Activated CD8-positive, alpha-beta memory T cell treated with anti-CD3 and anti-CD28 coated beads for 36 hours (primary cell): ENCODE measurements around the gene EXOC4. TPM values are rescaled to one million over a fixed set of nuclear protein-coding genes. Genes with fewer than 3 reads are reported as not detected.

ENCODE experiments used
- CTCF ChIA-PET: fragments of 350-600 bp; sonication (Branson Sonifier 250); formaldehyde crosslinking; loops from one replicate; lab custom pipeline; 2021; ENCODE audit warnings: antibody characterized with exemption; lab: Charles Lee
- POLR2A ChIA-PET: fragments of 350-600 bp; sonication (Branson Sonifier 250); formaldehyde crosslinking; loops from one replicate; lab custom pipeline; 2021; ENCODE audit warnings: antibody characterized with exemption; lab: Charles Lee
- total RNA-seq, 2 experiments: library from RNA; stranded (reverse); gene quantifications; one replicate each; pipeline ENCODE4 v1.2.3, GENCODE V29; 2021

The EXOC4 gene
- total RNA-seq, 2 experiments from 2014 or later, result 44.2 to 51.7 TPM

DNA sequence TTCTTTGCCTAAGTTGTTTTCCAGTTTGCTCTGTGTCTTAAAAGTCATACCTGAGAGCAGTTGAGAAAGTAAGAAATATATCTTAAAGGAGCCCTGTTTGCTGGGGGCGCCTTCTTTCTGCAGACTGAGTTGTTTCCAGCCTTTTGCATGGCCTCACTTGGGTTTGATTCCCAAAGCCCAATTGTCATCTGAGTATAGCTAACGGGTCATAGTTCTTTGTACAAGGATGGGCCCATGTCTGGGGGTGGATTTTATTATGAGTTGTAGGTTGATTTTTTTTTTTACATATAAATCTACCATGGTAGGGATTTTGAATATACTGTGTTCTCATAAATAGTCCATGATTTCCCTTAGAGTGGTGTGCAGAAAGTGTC, 555.6 kb downstream of the EXOC4 start:
- POLR2A ChIA-PET, result no interaction called here
- CTCF ChIA-PET, result no interaction called here

DNA sequence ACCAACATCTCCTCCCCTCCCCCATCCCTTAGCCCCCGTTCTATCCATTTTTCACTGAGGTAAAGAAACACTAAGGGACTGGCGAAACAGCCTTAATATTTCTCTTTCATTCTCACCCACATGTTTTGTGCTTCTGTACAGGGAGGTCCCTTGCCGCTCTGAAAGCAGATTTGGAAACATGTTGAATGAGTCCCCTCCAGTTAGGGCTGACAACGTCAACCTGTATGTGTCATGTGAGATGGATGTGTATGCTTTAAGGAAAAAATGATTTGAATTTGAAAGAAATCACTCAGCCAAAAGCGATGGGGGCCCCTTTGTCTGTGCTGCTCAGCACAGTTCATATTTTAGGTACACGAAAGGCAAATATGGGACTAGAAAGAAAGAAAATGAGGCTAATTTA, 560.0 kb downstream of the EXOC4 start:
- CTCF ChIA-PET, result no interaction called here
- POLR2A ChIA-PET, result no interaction called here

DNA sequence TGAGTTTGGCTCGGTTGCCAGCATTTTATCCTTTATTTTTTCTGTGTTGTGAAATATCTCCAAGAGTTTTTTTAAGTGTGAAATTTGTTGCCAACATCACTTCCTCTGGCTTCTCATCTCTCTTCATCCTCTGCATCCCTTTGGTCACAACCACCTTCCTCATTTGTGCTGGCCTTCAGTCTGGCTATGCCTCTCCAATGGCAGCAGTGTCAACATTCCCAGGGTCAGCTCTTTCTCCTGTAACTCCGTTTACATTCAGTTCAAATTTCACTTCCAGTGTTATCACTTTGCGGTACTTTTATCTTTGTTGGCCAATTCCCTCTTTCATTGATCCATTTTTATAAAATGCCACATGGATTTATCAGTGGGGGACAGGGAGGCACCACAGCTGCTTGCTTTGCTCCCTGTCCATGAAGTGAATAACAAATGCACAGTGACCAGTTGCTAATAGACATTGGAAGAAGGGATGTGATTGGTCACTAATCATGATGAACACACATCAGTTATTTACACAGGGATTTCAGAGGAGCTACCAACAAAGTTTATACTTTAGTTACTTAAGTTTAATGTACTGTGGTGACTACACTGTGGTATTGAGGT, 562.8 kb downstream of the EXOC4 start:
- CTCF ChIA-PET, result interaction anchor here (0.6 kb wide), 1 partner anchor 38 kb away, joined by 4 read pairs; no protein-coding TSS in a partner anchor
- POLR2A ChIA-PET, result no interaction called here

DNA sequence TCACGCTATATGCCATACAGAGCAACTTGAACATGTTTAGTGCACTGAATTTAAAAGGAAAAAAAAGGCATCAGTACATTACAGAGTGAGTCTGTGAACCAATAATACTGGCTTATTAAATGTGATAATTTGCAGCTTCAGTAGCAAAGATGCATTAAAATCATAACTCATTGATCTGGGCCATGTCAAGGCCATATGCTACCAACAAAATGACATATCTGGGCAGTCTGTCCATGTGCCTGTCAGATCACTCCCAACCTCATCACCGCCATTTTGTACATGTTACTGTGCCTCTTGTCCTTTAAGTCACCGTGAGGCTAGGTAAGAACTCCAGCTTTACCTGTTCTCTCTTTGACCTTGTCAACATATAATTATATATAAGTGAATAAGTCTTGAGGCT, 566.8 kb downstream of the EXOC4 start:
- ChIA-PET POLR2A (no interaction called here), CTCF (no interaction called here)

DNA sequence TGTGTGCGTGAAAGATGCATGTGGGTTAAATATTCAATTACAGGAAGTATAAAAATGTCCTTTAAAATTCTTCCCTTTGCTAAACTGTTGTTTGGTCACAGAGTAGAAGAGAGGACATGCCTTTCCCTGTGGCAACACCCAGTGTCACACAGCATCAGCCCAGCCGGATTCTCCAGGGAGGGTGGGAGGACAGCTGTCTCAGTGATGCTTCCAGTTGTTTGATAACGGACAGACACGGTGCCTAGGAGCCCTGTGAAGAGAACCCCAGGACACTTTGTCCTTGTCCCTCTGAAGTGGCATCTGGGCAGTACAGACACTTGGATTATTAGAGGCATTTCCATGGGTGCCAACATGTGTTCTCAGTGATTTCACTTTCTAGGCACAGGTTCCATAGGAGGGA, 567.7 kb downstream of the EXOC4 start:
- POLR2A ChIA-PET, result no interaction called here
- CTCF ChIA-PET, result no interaction called here

DNA sequence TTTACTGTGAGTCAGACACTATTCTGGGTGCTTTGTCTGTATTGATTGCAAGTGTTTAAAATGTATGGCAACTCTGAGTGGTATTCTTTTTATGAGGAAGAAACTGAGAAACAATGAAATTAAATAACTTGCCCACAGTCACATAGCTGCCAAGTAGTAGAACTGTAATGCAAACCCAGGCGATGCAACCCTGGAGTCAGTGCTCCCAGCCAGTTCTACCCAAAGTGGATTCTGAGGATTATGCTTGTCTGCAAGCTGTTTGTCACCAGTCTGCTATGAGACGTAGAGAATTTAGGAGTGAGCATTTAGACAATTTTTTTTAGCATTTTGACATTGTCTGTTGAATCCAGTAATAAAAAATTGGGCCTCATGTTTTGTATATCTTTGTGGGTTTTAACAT, 568.3 kb downstream of the EXOC4 start:
- ChIA-PET POLR2A (no interaction called here), CTCF (no interaction called here)

DNA sequence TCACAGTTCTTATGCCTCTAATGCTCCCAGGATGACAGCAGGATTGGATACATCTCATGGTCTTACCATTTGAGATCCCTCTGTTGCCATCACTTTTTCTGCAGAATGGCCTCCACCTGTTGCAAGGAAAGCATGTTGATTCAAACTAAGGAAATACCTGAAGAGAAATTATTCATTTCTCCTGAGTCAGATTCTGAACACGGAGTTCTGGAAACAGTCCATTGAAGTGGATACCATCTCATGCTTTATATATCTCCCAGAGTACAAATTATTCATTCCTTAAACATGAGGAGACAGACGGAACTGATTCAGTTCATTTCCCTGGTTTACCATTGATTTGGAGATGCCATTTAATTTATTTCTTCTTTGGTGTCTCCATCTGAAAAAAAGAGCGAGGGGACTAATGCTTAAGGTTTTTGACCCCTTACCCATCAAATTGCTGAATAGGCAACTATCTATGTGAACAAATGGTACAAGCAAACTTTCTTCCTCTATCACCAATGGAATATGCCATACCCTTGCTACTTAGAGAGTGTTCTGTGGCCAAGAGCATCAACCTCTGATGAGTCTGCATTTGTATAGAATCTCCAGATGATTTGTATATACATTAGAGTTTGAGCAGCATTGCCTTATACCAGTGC, 569.2 kb downstream of the EXOC4 start:
- ChIA-PET CTCF (no interaction called here), POLR2A (no interaction called here)

DNA sequence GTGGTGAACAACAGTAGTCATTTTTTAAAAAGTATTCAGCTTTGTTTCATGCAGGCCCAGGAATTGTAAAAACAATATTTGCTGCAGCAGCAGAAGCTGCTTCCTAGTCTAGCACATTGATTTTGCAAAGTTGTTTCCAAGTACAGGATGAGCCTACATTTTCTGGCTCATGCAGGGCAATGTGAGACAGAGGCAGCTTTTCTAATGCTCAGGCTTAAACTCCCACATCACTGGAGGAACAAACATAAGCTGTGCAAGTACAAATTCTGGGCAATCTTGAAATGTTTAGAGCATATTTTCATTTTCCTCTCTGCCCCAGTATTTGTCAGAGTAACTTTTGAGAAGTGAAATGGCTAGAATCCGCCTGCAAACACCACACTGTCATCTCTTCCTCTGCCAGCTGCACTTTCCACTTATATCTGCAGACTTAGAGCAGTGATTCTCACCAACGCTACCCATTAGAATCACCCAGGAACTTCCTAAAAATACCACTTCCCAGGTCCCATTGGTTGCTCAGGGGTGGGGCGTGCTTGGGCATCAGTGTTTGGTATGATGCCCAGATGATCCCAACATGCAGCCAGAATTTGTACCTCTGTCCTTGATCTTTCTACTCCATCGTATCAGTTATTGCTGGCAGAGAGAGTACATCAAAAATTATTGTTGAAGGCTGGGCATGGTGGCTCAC, 570.1 kb downstream of the EXOC4 start:
- ChIA-PET POLR2A (no interaction called here), CTCF (no interaction called here)

DNA sequence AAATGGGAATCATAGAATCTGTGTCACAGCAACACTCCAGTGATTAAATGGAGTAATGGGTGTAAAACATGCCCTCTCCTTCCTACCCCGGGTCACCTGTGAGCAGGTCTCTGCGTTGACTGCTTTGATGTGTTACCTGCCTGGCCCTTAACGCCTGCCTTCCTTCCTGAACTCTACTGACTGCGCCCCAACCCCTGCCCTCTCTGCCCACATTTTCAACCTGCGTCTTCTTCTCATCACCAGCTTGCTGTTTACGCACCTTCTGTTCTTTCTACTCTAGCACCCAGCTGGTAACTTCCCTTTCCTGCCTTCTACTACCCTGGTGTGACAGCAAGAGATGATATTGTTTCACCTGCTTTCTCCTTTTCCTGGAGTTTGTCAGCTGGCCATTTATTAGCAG, 571.3 kb downstream of the EXOC4 start:
- POLR2A ChIA-PET, result no interaction called here
- CTCF ChIA-PET, result no interaction called here

DNA sequence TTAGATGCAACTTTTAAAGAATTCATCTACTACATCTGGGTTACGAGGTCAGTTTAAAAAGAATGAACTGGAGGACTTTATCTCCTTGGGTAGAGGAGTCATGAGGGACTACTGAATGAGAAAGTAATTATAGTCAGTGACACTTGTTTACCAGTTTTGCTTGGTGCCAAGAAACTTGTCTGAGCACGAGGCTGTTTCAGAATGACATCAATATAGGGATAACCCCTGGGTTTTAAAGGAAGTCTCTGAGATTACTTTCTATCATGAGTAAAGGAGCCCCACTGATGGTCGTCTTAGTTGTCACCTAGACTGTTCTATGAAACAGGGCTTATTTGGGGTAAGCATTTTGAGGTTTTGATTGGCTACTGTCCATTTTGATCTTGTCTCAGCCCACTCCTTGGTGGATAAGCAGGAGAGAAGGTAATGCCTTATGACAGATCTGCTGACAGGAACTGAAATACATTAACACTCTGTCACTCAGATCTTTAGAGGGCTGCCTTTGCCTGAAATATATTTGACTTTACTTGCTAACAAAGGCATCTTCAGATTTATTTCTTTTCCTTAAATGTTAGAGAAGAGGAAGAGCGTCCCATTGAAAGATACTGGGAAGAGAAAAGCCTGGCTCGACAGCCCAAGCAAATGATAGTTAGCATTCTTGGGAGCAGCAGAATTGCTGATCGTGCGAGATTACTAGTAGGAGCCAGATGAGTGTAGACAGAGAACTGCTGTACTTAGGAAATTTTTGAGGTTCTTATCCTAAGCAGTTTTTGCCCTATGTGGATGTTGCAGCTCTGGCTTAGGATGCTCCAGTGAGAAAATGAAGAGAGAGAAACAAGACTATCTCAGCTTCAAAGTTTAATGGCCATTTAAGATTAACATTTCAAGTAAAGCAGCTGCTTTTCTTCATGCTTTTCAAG, 575.1 kb downstream of the EXOC4 start:
- POLR2A ChIA-PET, result no interaction called here
- CTCF ChIA-PET, result no interaction called here

DNA sequence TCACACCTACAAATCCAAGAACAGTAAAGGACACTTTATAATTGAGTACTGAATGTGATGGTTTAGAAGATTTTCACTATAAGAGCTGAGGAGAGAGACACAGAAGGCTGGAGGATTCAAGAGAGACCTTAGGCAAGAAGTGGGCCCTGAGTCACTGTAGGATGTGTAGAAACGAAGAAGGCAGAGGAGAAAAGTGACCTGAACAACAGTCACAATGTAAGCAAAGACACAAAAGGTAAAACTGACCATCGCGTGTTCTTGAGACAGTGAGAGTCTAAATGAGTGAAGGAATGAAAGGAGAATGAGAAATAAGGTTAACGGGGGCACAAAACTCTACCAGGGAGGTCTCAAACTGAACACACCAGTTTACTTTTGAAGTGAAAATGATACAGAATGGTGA, 576.0 kb downstream of the EXOC4 start:
- POLR2A ChIA-PET, result no interaction called here

DNA sequence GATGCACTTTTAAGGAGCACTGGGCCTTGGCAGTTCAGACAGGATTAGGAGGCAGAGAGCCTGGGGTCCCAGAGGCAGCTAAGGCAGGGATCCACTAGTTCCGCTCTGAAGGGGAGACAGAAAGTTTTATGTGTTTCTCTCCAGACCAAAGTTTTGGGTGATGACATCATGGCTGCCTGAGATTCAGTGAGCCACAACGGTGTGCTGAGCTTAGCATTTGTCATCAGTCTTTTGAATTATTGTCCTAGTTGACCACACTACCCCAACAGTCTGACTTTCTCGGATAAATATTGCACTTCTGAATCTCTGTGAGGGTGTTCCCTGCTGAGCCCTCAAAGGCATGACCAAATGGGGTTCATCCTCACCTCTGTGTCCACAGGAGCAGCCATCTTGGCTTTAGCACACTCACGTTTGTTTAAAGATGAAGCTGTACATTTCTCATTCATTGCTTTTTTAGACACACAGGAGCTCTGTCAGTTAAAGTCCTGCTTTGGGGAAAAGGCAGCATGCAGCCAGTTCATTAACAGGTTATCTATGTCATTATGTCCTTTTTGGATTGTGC, 576.5 kb downstream of the EXOC4 start:
- POLR2A ChIA-PET, result no interaction called here
- CTCF ChIA-PET, result interaction anchor here (0.6 kb wide), 1 partner anchor 686 kb away, joined by 3 read pairs; no protein-coding TSS in a partner anchor

More for the DNA sequence above, 576.0 kb downstream of the EXOC4 start:
- CTCF ChIA-PET, result no interaction called here

DNA sequence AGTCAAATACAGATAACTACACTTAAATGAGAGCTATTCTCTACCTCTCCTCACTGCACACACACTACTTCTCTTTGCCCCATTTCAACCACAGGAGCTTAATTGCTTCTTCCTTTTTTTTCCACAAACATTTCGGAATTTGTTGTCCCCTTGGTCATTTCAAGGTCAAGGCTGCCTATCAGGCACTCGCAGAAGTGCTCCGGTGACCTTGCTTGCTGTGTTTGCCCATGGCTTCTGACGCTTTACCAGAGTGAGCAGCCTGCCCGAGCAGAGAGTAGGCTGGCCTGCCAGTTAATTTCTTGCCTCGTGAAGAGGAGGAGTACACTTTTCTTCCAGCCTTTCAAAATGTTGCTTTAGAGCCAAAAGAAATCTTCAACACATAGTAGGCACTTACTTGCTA, 577.2 kb downstream of the EXOC4 start:
- ChIA-PET POLR2A (no interaction called here), CTCF (interaction anchor here (0.6 kb wide), 1 partner anchor 685 kb away, joined by 3 read pairs; no protein-coding TSS in a partner anchor)

DNA sequence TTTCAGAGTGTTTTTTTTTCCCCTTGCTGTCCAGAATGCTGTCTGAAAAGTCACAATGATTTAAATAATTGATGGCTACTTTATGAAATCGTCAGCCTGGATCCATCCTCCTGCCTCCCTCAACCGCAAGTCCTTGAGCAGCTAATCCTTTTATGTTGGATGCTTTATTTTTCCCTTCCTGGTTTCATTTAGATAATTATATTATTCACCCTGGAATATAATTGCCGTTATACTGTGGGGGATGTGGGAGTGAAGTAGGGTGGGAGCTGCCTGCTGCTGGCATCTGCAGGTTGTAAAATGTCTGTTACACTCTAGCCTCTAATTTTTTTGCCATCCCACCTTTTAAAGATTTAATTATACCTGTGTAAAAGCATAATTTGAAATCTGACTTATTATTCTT, 583.8 kb downstream of the EXOC4 start:
- POLR2A ChIA-PET, result no interaction called here

DNA sequence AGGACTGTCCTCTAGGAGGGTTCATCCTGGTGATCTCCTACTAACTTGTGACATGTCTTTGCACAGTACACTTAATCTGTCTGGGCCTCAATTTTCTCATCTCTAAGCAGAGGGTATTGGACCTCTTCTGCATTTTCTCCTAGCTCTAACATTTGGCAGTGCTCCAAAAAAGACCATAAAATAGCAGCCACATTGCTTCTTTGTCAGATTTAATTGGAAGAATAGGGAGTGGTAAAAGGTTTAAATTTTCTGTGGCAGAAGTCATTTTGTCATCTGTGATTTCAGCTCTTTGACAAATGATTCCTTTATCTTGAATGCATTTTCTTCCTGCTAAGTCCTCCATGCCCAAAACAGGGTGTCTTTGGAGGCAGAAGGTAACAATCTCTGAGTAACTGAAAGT, 584.3 kb downstream of the EXOC4 start:
- ChIA-PET CTCF (no interaction called here), POLR2A (no interaction called here)

More for the DNA sequence above, 583.8 kb downstream of the EXOC4 start:
- CTCF ChIA-PET, result no interaction called here

DNA sequence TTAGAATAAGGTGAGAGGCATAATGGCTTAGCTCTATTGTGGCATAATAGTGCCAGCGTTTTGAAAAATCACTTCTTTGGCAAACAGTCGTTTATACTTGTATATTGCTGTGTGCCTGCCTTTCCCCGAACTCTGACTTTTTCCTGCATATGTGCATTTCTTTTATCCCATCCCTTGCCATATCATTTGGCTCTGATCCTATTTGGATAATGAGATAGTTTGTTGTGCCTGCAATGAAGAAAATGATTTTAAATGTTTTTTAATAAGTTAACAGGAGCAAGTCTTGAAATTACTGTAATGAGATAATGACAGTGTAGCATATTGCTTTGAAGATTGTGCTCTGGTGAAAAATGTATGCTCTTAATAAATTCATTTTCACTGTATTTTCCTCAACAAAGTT, 586.2 kb downstream of the EXOC4 start:
- ChIA-PET CTCF (no interaction called here), POLR2A (no interaction called here)

DNA sequence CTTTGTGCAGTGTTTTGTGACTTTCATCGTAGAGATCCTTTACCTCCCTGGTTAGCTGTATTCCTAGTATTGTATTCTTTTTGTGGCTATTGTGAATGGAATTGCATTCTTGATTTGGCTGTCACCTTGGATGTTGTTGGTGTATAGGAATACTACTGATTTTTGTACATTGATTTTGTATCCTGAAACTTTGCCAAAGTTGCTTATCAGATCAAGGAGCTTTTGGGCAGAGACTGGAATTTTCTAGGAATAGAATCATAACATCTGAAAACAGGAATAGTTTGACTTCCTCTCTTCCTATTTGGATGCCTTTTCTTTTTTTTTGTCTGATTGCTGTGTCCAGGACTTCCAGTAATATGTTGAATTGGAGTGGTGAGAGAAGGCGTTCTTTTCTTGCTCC, 590.5 kb downstream of the EXOC4 start:
- CTCF ChIA-PET, result no interaction called here
- POLR2A ChIA-PET, result no interaction called here

DNA sequence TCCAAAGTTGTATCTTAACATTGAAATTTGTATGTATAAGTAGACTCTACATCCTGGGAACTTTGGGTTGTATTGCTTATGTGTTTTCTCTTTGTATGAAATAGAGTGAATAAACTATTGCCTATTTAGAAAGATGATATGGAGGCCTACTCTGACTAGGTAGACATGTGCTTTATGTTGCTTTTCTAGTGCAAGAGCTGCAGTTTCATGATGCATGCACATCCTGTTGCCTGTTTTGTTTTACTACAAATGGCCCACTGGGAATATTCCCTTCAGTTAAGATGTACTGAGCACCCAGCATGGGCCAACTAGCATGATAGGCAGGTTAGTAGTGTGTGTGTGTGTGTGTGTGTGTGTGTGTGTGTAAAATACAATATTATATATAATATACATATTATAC, 592.1 kb downstream of the EXOC4 start:
- ChIA-PET CTCF (no interaction called here), POLR2A (no interaction called here)

DNA sequence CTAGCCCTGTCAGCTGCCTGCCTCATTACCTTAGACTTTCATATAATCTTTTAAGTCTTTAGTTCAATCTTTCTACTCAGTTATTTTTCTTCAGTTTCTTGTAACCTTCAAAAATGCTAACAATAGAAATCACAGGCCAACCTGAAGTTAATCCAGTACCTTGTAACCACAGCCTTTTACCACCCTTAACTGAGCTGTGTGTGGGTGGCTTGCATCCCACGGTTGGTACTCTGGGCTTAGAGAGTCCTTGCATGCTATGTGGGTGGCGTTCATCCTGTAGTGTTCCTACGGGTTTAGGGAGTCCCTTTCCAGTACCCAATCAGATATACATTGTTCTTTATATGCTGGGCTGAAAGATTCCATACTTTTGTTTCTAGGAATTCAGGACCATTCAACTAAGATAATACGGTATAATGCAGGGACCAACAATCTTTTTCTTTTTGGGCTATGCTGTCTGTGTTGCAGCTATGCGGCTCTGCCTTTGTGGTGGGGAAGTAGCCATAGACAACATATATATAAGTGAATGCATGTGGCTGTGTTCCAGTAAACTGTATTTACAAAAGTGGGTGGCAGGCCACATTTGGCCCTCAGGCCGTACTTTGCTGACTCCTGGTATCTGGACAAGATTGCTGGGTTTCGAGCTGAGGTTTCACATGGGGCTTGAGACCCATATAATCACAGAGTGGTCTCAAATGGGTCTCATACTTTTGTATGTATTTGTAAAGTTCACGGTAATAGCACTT, 593.5 kb downstream of the EXOC4 start:
- ChIA-PET POLR2A (no interaction called here), CTCF (no interaction called here)
